Stimulated activated CD4-positive, alpha-beta T cell treated with anti-CD3 and anti-CD28 coated beads, Interleukin-2, amount 100 ng/mL, for 4 hours (primary cell): Measurements from ENCODE around the gene TEX44.
"Not testable (repeated sequence)": the region's sequence is repeated elsewhere in the genome, so short reads cannot be mapped to it uniquely, and the experiment has no call there.

Experiments
- DNase-seq: peaks from one replicate; pipeline ENCODE4 v3.0.0-alpha.2; 2020; ENCODE audit warnings: low read depth

Gene TEX44

DNA sequence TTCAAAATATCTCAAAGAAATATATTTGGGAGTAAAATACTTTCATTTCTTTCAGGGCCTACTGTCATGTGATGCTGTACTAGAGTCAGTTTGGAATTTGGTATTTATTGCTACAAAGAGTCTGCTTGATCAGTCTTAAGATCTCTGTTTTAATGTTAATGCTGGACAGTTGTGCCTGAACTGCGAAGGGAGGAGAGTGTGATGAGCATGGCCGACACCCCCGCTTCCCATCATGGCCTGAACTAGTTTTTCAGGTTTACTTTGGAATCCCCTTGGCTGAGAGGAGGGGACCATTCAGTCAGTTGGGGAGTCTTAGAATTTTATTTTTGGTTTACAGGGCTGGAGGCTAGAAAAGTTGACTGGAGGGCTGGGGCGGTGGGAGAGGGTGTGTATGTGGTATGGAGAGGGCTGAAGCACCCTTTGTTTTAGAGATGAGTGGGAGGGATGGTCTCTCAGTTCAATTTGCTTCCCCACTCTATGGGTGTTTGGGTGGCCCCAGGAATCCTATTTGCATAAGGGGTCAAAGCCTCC lies 20.9 kb upstream of the TEX44 start:
- no peak for DNase-seq

DNA sequence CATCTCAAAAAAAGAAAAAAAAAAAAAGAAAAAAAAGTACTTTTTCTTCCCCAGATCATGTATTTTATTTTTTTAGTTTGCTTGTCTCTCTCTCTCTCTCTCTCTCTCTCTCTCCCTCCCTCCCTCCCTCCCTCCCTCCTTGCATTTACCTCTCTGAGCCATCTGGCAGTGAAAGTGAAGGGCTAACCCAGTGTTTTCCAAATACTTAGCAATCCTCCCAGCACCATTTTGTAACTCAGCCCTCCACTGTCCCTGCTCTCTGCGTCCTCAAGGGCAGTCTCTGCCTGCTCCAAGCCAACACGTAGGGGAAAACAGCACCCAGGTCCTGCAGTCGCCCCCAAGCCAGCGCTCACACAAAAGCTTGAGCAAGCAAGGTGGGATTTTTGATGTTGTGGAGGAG lies 19.6 kb upstream of the TEX44 start:
- no peak for DNase-seq

DNA sequence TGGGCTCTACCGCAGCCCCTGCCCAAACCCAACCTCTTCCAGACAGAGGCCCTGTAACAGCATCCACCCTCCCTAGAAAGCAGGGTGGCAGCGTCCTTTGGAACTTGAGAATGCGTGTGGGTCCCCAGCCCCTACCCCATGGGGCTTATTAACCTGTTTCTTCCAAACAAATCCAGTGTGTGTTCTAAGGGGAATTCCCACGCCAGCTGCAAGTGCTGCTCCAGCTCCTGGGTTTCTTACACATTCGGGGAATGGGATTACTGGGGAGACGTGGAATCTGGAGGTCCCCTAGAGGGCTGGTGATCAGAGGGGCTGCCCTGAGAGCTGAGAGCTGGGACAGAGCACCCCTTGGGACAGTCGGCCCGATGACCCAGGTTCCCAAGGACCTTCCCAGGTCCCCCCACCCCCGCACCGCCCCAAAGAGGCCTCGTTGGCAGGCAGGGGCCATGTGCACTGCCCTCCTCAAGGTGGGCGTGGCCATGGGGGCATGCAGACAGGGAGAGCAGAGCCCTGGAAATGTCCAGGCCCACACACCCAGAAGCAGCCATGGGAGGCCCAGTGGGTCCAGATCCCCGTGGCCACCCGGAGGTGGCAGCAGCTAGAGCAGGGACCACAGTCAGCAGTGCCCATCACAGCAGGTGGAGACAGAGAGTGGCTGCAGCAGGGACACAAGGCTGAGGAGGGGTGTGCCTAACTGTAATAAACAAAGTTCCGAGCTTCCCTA lies 18.8 kb upstream of the TEX44 start:
- no peak for DNase-seq

DNA sequence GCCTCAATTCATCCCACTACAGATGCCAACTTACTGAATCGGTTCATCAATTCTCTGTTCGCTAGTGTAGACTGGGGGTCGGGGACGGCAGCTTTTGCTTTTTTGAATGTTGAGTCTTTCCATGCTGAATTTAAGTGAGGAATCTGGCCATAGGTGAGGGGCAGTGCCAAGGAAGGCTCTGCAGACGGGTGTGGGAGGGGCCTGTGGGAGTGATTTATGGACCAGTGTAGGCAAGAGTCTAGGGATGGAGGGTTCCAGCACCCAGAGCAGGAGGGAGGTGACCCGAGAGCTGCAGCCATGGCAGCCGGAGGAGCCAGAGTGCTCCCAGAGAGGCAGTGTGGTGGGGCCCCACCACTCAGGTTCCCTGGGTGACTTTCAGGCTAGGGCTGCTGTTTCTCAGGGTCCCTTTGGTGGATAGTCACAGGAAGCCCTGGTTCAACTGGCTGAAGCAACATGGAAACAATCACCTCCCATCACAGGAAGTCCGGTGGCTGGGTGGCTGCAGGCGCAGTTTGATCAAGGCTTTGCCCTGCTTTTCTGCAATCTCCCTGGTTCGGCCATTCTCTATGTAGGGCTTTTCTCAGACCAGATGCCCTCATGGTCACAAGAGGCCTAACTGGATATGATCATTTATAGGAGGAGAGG lies 16.9 kb upstream of the TEX44 start:
- DNase-seq = no peak

DNA sequence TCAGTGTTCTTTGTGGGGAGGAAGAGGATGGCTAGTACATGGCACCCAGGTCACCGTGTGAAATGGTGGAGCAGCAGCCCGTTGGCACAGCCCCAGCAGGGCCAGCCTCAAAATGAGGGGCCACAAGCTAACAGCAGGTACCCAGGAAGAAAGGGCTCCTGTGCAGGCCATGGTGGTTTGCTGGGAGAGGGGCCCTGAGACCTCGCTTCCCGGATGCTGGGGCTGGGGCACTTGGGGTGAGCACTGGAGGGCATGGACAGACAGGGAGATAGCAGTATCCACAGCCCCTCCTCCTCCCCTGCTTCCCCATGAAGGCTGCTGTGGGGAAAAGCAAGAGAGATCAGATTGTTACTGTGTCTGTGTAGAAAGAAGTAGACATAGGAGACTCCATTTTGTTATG lies 16.2 kb upstream of the TEX44 start:
- no peak for DNase-seq

DNA sequence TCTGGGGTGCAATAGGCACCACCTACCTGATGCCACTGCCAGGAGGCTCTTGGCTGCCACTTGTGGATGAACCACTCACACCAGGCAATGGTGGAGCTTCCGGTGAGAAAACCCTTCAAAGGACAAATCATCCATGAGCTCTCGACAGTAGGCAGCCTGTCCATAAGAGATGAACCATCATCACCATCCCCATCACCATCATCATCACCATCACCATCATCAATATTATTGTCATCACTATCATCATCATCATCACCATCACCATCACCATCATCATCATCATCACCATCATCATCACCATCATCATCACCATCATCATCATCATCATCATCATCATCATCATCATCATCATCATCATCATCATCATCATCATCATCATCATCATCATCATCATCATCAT lies 14.0 kb upstream of the TEX44 start:
- DNase-seq = not testable (repeated sequence)

DNA sequence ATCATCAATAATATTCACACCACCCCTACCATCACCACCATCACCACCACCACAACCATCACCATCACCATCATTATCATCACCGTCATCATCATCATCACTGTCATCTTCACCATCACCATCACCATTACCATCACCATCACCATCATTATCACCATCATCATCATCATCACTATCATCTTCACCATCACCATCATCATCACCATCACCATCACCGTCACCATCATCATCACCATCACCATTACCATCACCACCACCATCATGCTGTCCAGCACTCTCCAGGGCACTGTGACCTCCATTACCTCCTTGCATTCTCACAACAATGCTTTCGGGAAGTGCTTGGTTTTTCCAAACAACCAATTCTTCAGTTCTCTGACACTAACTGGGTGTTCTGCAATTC lies 13.1 kb upstream of the TEX44 start:
- DNase-seq = no peak

DNA sequence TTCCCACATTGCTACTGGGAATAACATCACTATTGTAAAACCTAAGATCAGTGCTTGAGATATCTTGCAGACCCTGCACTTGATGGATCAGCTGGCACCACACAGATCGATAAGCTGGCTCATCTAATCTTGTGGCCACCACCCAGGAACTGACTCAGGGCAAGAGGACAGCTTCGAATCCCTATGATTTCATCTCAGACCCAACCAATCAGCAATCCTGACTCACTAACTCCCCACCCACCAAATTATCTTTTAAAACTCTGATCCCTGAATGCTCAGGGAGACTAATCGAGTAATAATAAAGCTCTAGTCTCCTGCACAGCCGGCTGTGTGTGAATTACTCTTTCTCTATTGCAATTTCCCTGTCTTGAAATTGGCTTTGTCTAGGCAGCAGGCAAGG lies 11.3 kb upstream of the TEX44 start:
- DNase-seq = no peak

DNA sequence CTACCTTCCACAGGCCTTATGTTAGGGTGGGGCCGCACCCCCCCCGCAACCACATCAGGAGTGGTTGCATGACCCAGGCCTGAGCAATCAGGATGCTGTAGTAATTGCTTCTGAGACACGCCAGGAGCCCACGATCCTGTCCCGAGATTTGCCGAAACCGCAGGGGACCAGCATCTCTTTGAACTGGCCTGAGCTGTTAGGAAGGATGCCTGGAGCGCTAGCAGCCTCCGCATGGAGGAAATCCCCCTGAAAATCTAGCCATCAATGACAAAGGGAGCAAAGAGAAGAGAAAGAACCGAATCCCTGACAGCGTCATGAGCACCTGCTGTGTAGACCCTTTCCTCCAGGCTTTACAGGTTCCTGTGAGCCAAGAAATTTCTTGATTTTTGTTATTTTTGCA lies 8.7 kb upstream of the TEX44 start:
- DNase-seq = no peak

DNA sequence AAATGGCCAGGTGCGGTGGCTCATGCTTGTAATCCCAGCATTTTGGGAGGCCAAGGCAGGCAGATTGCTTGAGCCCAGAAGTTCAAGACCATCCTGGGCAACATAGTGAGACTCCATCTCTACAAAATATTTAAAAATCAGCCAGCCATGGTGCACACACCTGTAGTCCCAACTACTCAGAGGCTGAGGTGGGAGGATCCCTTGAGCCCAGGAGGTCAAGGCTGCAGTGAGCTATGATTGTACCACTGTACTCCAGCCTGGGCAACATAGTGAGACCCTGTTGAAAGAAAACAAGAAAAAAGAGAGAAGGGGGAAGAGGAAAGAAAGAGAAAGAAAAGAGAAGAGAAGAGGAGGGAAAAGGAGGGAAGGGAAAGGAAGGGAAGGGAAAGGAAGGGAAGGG lies 4.9 kb upstream of the TEX44 start:
- DNase-seq = not testable (repeated sequence)

DNA sequence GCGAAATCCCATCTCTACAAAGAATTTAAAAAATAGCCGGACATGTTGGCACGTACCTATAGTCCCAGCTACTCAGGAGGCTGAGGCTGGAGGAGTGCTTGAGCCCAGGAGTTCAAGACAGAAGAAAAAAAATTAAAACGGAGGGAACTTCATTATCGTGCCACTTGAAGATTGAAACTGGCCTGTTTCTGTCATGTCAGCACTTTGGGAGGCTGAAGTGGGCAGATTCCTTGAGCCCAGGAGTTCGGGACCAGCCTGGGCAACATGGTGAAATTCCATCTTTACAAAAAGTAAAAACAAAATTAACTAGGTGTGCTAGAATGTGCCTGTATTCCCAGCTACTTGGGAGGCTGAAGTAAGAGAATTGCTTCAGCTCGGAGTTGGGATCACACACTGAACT lies 3.0 kb upstream of the TEX44 start:
- no peak for DNase-seq

DNA sequence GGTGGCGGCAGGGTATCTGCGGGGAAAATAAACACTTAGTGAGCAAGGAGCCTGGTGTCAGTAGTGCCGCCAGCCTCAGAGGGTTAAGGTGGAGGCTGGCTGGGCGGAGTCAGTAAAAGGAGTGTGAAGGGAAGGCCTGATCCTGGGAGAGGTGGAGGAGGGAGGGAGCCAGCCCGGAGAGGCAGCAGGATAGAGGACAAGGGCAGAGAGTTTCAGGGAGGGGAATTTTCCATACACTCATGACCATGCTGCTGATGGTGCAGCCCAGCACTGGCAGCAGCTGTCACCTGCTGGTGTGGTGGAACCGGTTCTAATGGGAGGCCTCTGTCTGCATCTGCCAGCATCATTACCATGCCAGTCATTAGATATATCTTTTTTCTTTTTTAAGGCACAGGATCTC lies 2.0 kb upstream of the TEX44 start:
- no peak for DNase-seq

DNA sequence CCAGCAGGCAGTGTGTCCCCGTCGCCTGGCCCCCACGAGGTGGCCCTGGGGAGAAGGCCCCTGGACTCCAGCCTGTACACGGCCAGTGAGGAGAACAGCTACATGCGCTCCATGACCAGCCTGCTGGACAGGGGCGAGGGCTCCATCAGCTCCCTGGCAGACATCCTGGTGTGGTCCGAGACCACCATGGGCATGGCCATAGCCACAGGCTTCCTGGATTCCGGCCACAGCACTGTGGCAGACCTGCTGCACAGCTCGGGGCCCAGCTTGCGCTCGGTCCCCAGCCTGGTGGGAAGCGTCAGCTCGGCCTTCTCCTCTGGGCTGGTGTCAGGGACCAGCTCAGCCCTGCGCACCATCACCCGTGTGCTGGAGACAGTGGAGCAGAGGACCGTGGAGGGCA lies 1.0 kb downstream of the TEX44 start:
- DNase-seq = no peak

DNA sequence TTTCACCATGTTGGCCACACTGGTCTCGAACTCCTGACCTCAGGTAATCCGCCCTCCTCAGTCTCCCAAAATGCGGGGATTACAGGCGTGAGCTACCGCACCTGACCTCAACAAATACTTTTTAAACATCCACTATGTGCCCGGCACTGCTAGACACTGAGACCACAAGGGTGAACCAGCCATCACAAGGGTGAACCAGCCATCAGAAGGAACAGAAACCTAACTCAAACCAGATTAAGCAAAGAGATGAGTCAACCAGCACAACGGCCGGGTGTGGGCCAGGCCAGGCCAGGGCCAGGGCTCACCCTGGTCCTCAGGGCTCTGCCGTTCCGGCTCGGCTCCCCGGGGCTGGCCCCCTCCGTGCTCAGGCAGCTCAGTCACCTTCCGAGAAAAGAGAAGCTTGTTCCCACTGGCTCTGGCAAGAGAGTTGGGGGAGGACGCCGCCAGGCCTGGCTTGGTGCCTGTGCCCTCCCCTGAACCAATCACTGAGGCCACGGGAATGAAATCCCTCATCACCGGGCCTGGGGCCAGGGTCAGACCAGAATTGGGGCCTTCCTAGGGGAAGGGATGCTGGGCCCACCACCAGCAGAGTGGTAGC lies 4.4 kb downstream of the TEX44 start:
- DNase-seq = no peak

DNA sequence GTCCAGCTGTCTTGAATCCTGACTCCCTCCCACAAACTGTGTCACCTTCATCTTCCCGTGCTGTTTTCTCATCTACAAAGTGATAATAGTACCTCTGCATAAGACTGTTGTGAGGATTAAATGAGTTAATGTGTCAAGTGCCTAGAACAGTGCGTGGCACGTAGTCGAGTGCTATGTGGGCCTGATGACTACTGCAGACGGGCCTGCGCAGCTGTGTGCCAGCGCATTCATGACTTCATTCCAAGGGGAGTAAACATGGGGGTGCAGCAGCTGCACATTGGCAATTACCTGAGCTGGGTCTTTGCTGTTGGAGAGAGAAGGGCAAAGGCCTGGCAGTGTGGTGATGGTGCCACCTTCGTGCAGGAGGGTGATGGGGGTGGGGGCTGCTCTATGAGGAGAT lies 5.0 kb downstream of the TEX44 start:
- no peak for DNase-seq

DNA sequence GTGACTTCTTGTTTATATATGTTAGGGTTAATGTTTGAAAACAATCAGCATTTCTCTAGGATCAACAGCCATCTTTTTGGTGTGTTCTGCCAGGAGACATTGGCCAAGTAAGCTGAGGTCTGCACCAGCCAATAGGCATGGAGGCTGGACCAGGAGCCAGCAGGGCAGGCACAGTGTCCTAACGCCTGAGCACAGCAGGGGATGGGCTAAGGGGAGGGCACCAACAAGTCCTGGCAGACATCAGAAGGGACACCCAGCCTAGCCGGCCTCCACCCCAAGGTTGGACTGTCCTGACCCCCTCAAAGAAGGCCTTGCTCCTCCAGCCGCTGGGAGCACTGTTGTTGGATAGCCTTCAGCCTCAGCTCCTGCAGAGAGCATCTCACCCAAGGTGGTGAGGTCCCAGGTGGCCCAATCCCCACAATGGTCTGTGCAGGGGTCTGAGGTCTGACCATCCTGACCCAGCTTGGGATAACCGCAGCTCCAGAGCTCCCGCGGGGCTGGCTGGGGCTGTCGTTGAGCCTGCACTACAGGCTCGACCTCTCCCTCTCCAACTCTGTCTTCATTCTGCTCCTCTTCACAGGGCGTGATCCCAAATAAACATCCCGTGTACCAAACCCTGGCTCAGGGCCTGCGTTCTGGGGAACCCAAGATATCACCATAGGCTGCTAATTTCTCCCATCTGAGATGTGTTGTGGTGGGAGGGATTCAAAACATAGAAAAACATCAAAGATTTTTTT lies 8.1 kb downstream of the TEX44 start:
- DNase-seq = no peak

DNA sequence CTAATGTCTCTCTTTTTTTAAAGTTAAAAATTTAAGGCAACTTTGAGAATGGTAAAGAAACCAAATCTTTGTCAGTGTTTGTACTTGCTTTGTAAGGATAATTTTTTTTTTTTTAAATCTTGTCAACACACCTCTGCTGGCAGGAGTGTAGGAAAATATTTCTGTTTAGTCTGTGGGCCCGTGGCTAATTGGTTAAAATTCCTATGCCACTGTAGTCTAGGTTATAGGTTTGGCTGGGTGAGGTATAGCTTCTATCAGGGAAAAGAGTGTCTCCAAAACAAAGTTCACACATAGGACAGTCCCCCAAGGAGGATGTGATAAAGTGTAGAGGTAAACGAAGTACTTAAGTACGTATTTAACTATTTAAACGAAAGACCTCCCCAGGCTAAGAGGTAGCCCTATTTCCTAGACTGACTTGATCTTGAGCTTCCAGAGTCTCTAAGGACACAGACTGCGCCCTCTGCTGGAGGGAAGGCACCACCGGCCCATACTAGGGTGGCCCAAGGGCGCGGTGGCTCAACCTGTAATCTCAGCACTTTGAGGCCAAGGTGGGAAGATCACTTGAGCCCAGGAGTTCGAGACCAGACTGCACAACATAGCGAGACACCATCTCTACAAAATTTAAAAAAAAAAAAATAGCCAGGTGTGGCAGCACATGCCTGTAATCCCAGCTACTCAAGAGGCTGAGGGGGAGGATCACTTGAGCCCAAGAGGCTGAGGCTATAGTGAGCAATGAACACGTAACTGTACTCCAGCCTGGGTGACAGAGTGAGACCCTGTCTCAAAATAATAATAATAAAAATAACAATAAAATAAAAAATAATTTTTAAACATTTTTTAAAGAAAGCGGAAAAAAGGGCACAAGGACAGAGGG lies 8.9 kb downstream of the TEX44 start:
- DNase-seq = peak; percentile 69

DNA sequence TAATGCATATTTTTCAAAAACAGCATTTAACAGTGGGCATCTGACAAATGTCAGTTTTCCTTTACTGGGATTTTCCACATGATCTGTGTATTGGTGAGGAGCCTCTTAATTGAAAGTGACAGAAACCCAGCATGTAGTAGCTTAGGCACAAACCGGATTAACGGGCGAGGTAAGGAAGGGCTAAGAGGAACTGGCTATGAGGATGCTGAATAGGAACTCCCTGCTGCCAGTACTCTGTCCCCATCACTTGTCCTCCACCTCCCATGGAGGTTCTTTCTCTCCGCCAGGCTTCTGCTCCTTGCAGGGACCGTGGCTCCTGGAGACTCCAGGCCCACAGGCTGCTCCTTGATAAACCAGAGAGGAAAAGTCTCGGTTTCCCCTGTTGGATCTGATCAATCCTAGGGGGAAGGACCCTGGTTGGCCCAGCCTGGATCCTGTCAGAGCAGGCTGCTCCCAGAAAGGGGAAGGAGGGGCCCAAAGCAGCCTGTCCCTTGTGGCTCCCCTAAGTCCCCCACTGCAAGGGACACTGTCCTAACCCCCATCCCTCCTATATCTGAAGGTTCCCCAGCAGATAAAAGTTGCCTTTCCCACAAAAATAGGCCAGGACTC lies 10.3 kb downstream of the TEX44 start:
- no peak for DNase-seq

DNA sequence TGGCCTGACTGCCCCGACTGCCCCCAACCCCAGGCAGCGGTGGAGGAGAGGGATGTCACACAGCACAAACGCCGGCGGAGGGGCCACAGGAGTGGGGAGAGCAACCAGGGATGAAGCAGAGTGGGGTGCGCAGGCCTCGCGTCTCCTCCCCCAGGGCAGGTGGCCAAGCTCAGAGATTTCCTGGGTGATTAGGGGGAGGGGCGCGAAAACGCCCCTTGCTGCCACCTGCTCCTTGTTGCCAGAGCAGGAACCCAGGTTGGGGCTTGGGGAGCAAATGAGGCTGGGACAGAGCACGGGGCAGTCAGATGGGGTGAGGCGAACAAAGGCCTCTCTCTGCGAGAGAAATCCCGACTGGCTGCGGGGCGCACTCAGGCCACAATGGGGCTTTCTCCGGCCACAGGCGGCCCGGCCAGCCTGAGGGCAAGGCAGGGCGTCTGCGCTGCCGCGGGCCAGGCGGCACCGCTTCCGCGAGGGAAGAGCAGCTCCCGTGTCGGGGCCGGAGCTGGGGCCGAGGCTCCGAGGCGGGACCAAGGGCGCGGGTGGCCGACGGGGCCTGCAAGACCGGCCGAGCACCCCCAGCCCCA lies 11.5 kb downstream of the TEX44 start:
- no peak for DNase-seq

DNA sequence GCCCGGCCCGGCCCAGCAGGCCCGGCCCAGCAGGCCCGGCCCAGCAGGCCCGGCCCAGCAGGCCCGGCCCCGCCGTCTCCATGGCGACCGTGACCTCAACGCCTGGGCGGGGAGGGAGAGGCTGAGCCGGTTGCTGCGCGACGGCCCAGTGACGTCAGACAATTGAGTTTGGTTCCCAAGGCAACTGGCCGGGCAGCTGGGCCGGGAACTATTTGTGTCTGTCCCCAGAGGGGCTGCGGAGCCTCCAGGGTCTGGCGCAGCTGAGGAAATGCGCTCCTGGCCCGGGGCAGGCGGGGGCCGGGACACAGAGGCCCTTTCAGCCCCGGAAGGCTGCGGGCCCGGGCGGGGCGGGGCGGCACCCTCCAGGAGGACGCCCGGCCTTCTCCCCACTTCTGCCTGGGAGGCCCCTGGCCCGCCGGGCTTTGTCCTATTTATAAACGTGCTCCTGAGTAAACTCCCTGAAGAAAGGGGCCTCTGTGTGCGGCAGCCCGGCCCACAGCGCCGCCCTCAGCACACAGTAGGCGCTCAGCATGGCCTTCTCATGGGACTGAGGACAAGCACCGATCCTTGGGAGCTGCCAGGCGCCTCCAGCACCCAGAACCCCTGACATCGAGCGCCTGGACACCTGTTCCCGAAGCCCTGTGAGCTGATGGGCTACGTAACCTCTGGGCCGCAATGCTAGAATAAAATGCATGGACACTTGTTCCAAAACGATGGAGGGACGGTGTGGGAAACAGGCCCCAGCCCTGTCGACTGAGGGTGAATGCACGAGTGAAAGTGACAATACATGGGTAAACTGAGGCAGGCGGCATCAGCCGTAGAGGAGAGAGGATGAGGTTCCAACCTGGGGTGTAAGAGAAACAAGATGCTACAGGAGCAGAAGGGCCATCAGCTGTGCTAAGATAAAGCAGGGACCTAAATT lies 12.3 kb downstream of the TEX44 start:
- DNase-seq = peak; percentile 90
